Astrocyte of the cerebellum (primary cell): ENCODE data around the gene VMA21.

Source experiments
- DNase-seq: peaks from one replicate; pipeline ENCODE4 v3.0.0-alpha.2; 2011; ENCODE audit warnings: low read depth
- H3K4me3 ChIP-seq: 2 replicates; pipeline ENCODE4 v1.5.1; 2011; ENCODE audit warnings: mild to moderate bottlenecking, low read depth, low read length, moderate library complexity
- in situ Hi-C: cut with HindIII; loops from 2 replicates; pipeline ENCODE4 v1.10.0; 2017; ENCODE audit warnings: low sequenced_read_pairs
- TF ChIP-seq, protein P1 (sequence below): IDR thresholded peaks from 2 replicates; pipeline ENCODE4 v1.5.1; 2012; ENCODE audit warnings: low read length, low read depth, moderate library complexity, mild to moderate bottlenecking; ENCODE audit errors: missing control alignments

The VMA21 gene, protein sequence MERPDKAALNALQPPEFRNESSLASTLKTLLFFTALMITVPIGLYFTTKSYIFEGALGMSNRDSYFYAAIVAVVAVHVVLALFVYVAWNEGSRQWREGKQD

DNA sequence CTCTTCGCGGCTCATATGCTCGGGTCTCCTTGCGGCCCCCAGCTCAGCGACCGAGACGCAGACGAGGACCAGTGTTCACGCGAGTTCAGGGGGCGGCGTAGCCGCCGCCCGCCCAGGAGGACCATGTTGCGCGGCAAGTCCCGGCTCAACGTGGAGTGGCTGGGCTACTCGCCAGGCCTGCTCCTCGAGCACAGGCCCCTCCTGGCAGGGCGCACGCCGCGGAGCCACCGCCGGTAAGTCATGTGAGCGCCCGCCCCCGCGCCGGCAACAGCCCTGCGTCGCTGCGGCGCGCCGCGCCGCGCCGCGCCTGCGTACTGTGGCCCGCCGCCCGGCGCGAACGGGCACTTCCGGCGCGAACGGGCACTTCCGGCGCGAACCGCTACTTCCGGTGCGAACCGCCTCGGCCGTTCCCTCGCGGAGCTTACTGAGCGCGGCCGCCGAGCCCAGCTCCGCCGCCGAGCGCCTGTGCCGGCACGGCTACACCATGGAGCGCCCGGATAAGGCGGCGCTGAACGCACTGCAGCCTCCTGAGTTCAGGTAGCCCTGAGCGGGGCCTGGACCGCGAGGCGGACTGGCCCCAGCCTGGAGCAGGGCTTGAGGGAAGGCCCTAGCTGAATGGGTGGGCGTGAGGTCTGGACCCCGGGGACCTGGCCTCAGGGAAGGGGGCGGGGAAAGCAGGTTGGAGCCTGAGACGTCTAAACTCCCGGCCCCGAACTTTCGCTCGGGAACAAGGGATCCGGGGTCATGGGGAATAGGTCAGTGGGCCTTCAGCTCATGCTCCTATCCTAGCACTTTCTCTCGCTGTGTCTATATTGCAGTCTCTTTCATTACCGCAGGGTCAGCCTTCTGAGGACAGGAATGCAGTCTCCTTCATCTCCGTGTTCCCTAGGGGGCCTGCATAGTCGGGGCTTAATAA, at the start of gene VMA21:
Gene VMA21, plus strand, starts transcription at position 382 of the 916 bp plus-strand sequence. Its CDS starts 103 bp downstream, at position 485.
- in situ Hi-C loops, result no loop called here
- peak within 1 kb of the TSS; percentile 81 for H3K4me3 ChIP-seq
- peak; percentile 42 for DNase-seq
- TF ChIP-seq, protein P1, sequence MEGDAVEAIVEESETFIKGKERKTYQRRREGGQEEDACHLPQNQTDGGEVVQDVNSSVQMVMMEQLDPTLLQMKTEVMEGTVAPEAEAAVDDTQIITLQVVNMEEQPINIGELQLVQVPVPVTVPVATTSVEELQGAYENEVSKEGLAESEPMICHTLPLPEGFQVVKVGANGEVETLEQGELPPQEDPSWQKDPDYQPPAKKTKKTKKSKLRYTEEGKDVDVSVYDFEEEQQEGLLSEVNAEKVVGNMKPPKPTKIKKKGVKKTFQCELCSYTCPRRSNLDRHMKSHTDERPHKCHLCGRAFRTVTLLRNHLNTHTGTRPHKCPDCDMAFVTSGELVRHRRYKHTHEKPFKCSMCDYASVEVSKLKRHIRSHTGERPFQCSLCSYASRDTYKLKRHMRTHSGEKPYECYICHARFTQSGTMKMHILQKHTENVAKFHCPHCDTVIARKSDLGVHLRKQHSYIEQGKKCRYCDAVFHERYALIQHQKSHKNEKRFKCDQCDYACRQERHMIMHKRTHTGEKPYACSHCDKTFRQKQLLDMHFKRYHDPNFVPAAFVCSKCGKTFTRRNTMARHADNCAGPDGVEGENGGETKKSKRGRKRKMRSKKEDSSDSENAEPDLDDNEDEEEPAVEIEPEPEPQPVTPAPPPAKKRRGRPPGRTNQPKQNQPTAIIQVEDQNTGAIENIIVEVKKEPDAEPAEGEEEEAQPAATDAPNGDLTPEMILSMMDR, result no peak

DNA sequence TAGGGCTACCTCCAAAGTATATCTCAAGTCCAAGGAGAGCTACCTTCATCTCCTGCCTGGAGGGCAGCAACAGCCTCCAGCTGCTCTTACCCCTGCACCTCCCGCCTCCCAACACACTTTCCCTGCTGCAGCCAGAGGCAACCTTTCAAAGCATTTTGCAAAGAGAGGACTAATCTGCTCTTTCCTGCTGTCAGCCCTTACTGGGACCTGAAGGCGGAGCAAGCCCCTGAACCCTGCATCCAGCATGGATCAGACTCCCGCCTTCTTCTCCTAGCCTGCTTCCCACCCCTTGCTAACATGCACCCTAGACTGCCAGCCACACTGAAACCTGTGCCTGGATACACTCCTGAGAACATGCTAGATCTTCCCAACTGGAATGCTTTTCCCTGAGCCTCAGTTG, 37.7 kb upstream of the VMA21 start:
- no peak overlapping the region for H3K4me3 ChIP-seq
- in situ Hi-C loops, result no loop called here
- TF ChIP-seq, protein P1, result no peak
- DNase-seq, result no peak

DNA sequence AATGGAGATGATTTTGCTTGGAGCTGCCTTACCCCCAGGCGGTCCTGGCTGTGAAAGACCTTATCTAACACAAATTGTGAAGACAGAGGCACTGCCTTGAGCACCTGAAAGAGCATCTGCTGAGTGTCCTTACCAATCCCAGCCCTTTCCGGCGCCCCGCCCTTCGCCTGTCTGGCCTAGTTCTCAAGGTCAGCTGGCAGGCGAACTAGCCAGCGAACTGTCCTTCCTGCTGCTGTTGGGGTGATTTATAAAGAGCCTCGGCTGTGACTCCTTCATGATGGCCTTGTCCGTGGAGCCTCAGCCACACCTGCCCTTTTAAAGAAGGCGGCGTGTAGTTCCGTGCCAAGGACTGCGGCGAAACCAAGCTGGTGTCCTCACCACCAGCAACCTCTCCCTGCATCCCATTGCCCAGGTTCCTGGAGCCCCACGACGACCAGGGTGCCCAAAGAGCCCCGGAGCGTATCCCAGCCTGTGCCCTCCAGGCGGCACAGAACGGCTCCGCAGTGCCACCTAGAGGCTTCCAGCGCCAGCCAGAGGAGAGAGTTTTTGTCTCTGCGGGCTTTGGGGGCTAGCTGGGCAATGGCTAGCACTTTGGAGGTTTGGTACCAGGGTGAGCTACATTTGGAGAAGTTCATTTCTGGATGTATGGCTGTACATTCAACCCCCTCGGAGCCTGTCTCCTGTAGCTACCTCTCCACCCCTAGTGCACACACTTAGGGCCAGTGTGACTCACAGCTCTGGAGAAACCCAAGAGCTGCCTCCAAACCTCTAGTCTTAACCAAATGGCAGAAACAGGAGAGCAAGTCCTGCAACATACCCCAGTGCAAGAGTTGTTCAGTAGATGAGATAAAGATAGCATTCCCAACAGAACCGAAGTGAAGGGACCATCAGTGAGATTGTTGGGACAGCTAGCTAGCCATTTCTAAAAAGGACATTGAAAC, 36.8 kb upstream of the VMA21 start:
- no peak for DNase-seq
- in situ Hi-C loops, result no loop called here
- H3K4me3 ChIP-seq, result no peak overlapping the region
- TF ChIP-seq, protein P1, result peak; percentile 67

DNA sequence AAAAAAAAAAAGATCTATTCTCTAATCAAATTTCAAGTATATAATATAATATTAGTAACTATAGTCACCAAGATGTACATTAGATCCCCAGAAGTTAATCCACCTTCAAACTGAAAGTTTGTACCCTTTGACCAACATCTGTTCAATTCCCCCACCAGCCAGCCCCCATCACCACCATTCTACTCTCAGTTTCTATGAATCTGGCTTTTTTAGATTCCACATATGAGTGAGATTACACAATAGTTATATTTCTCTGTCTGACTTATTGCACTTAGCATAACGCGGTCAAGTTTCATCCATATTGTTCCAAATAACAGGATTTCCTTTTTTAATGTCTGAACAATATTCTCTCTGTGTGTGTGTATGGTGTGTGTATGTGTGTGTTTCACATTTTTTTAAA, 33.7 kb upstream of the VMA21 start:
- in situ Hi-C loops, result no loop called here

DNA sequence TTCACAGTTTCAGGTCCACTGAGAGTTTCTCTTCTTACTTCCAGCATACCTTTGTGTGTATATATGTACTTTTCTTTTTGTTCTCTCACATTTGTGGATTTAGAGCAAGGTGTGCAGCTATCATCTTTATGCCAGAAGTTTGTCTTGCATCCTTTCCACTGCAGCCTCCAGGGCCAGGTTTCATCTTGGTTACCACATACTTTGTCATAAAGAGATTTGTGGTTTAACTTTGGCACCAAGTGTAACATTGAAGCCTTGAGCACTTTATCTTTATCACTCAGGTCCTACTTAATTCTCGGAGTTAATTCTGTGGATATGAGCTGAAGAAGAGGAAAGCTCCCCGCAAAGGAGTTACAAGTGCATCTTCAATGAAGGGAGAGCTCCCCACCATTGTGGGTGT, 31.4 kb upstream of the VMA21 start:
- DNase-seq, result no peak
- TF ChIP-seq, protein P1, result no peak
- H3K4me3 ChIP-seq, result no peak overlapping the region
- in situ Hi-C loops, result no loop called here

More for the DNA sequence above, 33.7 kb upstream of the VMA21 start:
- no peak for DNase-seq
- no peak overlapping the region for H3K4me3 ChIP-seq
- TF ChIP-seq, protein P1, result no peak

DNA sequence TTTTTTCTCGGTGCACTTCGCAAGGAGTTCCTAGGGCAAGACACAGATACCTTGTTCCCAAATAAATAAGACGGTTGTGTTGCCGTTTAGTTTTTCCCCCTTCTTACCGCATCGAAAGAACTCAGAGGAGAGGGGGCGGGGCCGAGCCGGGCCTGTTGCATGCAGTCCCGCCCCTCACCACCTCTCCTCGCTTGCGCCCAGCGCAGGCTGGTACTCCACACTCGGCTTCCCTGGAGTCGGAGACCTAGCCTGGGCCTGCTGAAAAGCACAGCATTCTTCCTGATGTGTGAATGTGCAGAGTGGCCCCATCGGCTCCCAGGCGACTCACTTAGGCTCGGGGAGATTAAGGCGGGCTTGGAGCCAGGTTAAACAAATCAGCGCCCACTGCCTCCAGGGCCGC, 26.1 kb upstream of the VMA21 start:
- TF ChIP-seq, protein P1, result no peak
- in situ Hi-C loops, result no loop called here
- no peak for DNase-seq
- no peak overlapping the region for H3K4me3 ChIP-seq
